ENCODE measurements around the gene CRYZL1.

GRCh38 chr21:33541105-33541711, 100.3 kb downstream of the CRYZL1 start:
- TF ChIP-seq CTCF (IDR thresholded peaks at IDR 0.05) (no peak), POLR2A (IDR thresholded peaks at IDR 0.05) (no peak)
